ENCODE data around the gene MATCAP1.

The MATCAP1 gene
- 8.7 to 13.4 (median 11.7) reads per million in 4 experiments for total RNA-seq

GRCh38 chr16:67183627-67184452 is at the start of gene MATCAP1:
MATCAP1 (minus strand) TSS chr16:67183963; CDS start chr16:67180610, 3,353 bp downstream.
- DNase-seq = peak; percentile 87

DNA sequence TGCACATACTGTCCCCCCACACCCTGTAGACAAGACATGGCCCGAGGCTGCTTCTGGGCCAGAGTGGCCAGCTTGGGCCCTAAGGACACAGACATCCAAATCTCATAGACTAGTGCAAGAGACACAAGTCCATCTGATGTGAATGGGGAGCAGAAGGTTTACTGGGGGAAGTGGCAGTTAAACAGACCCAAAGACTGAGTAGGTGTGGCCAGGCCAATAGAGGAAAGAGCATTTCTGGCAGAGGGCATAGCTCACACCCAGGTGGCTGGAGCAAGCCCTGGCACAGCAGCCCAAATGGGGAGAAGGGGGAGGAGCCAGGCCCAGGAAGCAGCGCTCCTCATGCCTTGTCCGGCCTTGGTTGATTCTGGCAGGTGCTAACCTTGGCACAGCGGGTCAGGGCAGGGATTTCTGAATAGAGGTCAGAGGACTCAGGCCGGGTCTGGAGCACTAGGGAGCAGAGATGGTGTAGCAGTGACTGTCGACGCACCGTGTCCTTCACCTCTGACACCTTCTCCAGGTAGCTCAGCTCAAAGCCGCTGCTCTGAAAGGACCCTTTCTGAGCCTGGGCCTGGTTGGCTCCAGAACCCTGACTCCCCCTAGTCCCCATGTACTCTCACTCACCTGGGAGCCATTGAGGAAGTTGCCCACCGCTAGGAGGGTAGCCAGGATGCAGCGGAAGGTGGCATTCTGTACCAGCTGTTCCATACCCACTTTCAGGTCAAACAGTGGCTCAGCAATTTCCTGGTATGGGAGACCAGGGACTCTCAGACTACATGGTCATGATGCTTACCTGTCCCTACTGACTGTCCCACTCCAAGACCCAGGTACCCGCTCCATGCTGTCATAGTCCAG is 47.3 kb upstream of the MATCAP1 start:
- DNase-seq = no peak

DNA sequence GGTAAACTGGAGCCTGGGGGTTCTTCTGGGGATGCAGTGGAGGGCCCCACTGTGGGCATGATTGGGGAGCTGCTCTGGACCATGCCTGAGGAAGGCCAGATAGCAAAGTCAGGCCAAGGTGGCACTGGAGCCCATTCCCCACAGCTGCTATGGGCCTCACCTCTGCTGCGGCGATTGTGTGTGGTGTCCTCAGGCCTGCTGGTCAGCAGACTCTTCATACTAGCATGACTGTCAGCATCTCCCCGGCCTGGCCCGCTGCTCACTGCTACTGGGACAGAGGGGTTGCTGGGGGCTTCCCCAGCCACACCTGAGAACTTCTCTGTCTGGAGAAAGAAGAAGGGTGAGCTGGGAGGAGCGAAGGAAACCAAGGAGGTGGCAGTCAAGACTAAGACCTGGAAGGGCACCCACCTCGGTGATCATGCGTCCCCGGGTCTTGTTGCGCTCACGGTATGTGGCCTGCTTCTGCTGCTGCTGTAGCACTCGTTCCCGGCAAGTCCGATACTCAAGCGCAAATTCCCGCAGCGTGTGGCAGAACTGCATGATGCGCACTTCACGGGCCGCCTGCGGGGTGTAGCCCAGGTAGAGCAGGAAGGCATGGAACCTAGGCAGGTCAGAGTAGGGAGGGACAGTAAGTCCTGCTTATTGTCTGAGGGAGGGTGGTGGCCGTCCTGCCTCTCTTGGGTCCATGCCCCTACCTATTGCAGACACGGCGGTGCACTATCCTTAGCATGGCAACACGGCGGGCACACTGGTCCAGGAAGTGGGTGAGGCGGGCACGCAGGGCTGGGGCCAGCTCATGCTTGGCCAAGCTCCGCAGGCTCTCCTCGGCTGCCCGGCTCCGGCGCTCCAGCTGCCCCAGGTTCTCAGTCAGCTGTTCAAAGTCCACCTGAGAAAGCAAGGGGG is 46.4 kb upstream of the MATCAP1 start:
- DNase-seq = no peak

DNA sequence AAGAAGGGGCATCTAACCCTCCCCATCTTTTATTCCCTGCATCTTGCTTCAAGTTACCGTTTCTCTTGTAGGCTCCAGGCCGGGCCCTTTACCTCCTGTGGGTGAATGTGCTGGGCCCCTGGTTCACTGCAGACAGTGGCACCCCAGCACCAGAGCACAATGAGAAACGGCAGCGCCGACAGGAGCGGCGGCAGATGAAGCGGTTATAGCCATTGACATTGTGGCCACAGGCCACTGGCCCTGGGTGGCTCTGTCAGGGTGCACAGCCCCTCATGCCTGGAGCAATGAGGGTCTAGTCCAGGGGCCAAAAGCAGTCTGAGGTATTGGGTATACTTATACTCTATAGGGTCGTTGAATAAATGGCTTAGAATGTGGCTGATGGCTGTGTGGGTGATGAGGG is 45.1 kb upstream of the MATCAP1 start:
- DNase-seq = no peak

DNA sequence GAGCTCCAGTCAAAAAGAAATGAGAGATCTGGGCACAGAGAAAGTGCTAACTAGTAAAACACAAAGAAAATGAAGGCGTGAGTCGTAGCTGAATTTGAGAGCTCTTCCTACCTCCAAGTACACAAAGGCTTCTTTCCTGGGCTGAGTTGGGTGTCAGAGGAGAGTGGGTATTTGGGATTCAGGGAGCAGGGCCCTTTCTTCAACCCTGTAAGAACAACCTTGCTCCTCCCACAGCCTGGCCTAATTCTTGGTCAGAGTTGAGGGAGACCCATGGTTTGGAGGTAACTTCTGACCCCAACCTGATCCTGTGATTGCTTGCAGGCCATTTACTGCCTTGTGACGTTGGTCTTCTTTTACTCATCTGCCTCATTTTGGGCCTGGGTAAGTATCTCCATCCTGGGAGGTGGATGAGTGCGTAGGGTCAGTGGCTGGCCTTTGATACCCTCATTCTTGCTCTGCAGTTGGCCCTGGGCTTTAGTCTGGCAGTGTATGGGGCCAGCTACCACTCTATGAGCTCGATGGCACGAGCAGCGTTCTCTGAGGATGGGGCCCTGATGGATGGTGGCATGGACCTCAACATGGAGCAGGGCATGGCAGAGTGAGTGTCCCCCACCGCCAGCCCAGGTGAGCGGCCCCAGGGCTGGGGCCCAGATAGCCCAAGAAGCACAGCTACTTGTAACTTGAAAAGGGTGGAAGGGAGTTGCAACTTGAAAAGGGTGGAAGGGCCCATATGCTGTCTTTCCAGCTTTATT is 44.4 kb upstream of the MATCAP1 start:
- DNase-seq = no peak

GRCh38 chr16:67227567-67227921 is 43.8 kb upstream of the MATCAP1 start:
- no peak for DNase-seq

- DNase-seq = peak; percentile 98
Observed at GRCh38 chr16:67226804-67227566, 43.2 kb upstream of the MATCAP1 start, which contains the start of gene TMEM208. TMEM208 (plus strand) TSS chr16:67227130; CDS start chr16:67227219, 89 bp downstream.

- no peak for DNase-seq
Observed at GRCh38 chr16:67226295-67226803, 42.6 kb upstream of the MATCAP1 start.

DNA sequence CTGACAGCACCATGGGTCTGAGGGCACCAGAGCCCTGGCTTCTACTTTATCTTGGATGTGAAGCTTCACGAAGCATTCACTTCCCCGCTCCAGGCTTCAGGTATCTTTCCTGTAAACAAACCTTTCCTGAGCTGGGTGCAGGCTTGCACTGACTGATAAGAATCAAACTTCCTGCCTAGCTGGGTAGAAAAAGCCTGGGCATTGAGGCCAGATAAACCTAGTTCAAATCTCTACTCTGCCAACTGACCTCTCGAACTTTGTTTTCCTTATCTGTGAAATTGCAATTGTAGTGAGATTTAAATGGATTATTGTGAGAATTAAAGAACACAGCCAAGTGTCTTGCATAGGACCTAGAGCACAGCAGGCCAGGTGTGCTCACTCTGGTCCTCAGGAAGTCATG is 40.2 kb upstream of the MATCAP1 start:
- no peak for DNase-seq

GRCh38 chr16:67216612-67217490 is 33.1 kb upstream of the MATCAP1 start:
- DNase-seq = no peak

GRCh38 chr16:67215706-67216105 is 31.9 kb upstream of the MATCAP1 start:
- no peak for DNase-seq

- DNase-seq = no peak
Observed at GRCh38 chr16:67213197-67214019, 29.6 kb upstream of the MATCAP1 start.

DNA sequence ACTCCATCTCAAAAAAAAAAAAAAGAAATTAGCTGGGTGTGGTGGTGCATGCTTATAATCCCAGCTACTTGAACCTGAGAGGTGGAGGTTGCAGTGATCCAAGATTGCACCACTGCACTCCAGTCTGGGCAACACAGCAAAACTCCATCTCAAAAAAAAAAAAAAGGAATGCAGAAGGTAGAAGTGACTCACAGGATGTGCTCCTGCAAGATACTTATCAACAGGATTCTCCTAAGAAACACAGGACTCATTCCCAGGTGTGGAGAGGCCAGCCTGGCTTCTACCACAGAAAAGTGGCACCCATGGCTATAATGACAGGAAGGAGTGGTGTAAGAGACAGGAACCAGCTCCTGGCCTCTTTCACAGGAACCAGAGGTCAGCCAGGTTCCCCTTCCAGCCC is 29.0 kb upstream of the MATCAP1 start:
- no peak for DNase-seq

DNA sequence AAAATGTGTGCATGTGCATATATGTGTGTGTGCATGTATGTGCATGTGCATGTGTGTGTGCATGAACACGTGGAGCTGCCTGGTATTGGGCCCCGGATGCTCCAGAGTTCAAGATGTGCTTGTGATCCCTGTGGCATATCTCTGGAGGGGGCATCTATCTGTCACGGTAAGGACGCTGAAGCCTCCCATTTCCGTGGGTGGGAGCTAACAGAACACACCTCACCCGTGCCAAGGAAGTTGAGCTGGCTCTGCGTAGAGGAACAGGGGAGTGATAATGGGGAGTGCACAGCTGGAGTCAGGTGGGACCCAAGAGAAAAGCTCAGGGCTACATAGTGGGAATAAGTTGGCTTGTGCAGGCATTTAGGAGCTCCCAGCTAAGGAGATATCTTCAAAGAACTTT is 27.9 kb upstream of the MATCAP1 start:
- DNase-seq = no peak

- DNase-seq = no peak
Observed at GRCh38 chr16:67210069-67210937, 26.5 kb upstream of the MATCAP1 start.

DNA sequence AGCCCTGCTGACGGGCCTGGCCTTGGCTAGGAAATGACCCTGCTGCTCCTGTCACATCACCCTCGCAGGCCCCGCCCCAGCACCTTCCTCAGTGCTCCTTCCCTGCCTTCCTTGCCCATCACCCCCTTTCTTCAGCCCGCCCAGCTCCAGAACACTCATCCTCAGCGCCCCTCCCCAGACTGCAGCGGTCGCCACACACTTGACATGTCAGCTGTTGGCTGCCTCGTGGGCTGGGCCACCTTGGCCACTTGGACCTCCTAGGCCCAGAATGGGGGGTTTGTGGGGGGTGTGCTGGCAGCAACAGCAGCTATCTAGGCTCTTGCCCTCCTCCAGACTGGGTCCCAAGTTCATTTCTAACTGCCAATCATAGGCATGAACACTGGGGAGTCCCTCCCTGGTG is 25.8 kb upstream of the MATCAP1 start:
- DNase-seq = no peak

DNA sequence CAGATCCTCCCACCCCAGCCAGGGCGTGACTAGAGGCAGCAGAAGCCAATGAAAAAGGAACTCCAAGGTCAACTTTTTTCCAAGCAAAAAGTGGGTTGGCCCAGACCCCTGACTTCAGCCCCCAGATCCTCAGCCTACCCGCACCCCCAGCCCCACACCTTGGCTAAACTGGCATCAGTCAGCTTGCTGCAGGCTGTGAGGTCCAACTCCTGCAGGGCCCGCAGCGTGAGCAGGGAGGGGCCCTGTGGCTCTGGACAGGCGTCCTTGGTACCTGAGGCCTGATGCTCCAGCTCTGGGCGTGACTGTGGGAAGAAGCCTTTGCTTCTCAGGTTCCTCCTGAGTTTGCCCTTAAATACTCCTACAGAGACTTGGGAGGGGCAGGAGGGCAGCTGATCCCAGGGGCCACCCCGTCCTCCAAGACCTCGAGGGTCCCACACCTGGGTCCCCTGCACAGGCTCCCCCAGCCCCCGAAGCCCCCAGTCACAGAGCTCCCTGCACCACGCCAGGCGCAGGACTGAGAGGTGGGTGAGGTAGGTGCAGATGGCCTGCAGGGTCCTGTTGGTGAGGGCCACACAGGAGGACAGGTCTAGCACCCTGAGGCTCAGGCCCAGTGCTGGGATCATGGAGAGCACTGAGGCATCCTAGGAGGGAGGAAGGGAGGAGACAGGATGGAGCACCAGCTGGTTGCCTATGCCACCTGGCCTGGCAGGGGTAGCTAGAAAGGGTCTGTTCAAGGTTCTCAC is 24.6 kb upstream of the MATCAP1 start:
- DNase-seq = no peak
